K562 (cell line): Measurements from ENCODE around the gene MYADML2. TPM values are rescaled to one million over a fixed set of nuclear protein-coding genes. Genes with fewer than 3 reads are reported as not detected.

Source experiments
- BCL6 ChIP-seq: fragments of 250-450 bp; sonication (Bioruptor Pico); IDR thresholded peaks from 2 replicates; pipeline ENCODE4 v1.4.0; 2020
- BCOR ChIP-seq: fragments of 450-650 bp; IDR thresholded peaks from 2 replicates; pipeline ENCODE4 v1.6.1; 2016
- BMI1 ChIP-seq: fragments of 150-350 bp; IDR thresholded peaks from 2 replicates; pipeline ENCODE4 v1.6.1; 2014; ENCODE audit warnings: low read length
- CHD1 ChIP-seq: fragments of 200-600 bp; sonication (generic); IDR thresholded peaks from one replicate; pipeline ENCODE4 v1.6.1; 2012; ENCODE audit warnings: mild to moderate bottlenecking, moderate library complexity, low read length, inconsistent platforms
- GATAD2B ChIP-seq: fragments of 450-650 bp; IDR thresholded peaks from 2 replicates; pipeline ENCODE4 v1.6.1; 2017; ENCODE audit warnings: mild to moderate bottlenecking, borderline replicate concordance
- HDAC6 ChIP-seq: IDR thresholded peaks from 2 replicates; pipeline ENCODE4 v1.6.1; 2012; ENCODE audit warnings: low read depth, mild to moderate bottlenecking, control low read depth, inconsistent platforms, low read length, moderate library complexity
- HMG20A ChIP-seq: fragments of 450-650 bp; formaldehyde crosslinking; conservative IDR thresholded peaks from 2 replicates; pipeline ENCODE4 v1.4.0; 2020; ENCODE audit warnings: mild to moderate bottlenecking, mixed read lengths
- HMGN3 ChIP-seq: IDR thresholded peaks from 2 replicates; pipeline ENCODE4 v1.6.1; 2011; ENCODE audit warnings: borderline replicate concordance, low read depth, mild to moderate bottlenecking, mixed read lengths, low read length; ENCODE audit not compliant: insufficient read length; ENCODE audit errors: extremely low read depth
- IRF2 ChIP-seq: sonication (generic); formaldehyde crosslinking; IDR thresholded peaks from 2 replicates; pipeline ENCODE4 v1.8.1; 2022; ENCODE audit warnings: mild to moderate bottlenecking, missing genetic modification reagents
- MAX ChIP-seq: sonication (generic); formaldehyde crosslinking; IDR thresholded peaks from 2 replicates; pipeline ENCODE4 v1.9.0; 2022; ENCODE audit warnings: mild to moderate bottlenecking, missing genetic modification reagents
- MCM7 ChIP-seq, 2 experiments: fragments of 450-650 bp; IDR thresholded peaks; 2 replicates each; pipeline ENCODE4 v1.6.1; 2016 to 2018
- NCOA2 ChIP-seq, 2 experiments: fragments of 450-650 bp; IDR thresholded peaks; 2 replicates each; pipeline ENCODE4 v1.6.1; 2018; ENCODE audit warnings: mild to moderate bottlenecking in 2 of 2, moderate library complexity in 1 of 2; ENCODE audit not compliant: partially characterized antibody in 2 of 2
- NR2C1 ChIP-seq, 2 experiments: fragments of 450-650 bp; IDR thresholded peaks; 2 replicates each; pipeline ENCODE4 v1.6.1; 2017; ENCODE audit warnings: mild to moderate bottlenecking in 2 of 2, antibody characterized with exemption in 1 of 2, inconsistent platforms in 1 of 2, missing compliant biosample characterization in 1 of 2, missing genetic modification characterization in 1 of 2
- NR2C2 ChIP-seq, 2 experiments: fragments of 200-800 bp in 1 of 2; sonication (Bioruptor generic) in 1 of 2; sonication (generic) in 1 of 2; formaldehyde crosslinking in 1 of 2; IDR thresholded peaks; 2 replicates each; pipeline versions ENCODE4 v1.6.1 to v1.8.0; 2016 to 2022; ENCODE audit warnings: mild to moderate bottlenecking in 1 of 2, missing compliant biosample characterization in 1 of 2, missing genetic modification characterization in 1 of 2, missing genetic modification reagents in 1 of 2
- NR2F6 ChIP-seq: fragments of 450-650 bp; formaldehyde crosslinking; IDR thresholded peaks from 2 replicates; pipeline ENCODE4 v1.4.0; 2020; ENCODE audit warnings: mild to moderate bottlenecking
- NRF1 ChIP-seq, 2 experiments: fragments of 450-650 bp; IDR thresholded peaks in 1 of 2; conservative IDR thresholded peaks in 1 of 2; 2 replicates each; pipeline ENCODE4 v1.6.1; 2014; ENCODE audit warnings: mild to moderate bottlenecking in 2 of 2
- PHF8 ChIP-seq: fragments of 200-600 bp; sonication (generic); IDR thresholded peaks from 2 replicates; pipeline ENCODE4 v1.6.1; 2012; ENCODE audit warnings: mixed run types, mild to moderate bottlenecking, inconsistent platforms, low read length, moderate library complexity, borderline replicate concordance
- RB1 ChIP-seq: fragments of 450-650 bp; IDR thresholded peaks from 2 replicates; pipeline ENCODE4 v1.6.1; 2017; ENCODE audit warnings: low read depth, mild to moderate bottlenecking
- RBM15 ChIP-seq: fragments of 200-400 bp; formaldehyde crosslinking; IDR thresholded peaks from 2 replicates; pipeline ENCODE4 v1.6.1; 2018; ENCODE audit warnings: mild to moderate bottlenecking, low read length, moderate library complexity; ENCODE audit not compliant: insufficient read depth
- SMAD1 ChIP-seq: fragments of 150-350 bp; IDR thresholded peaks from 2 replicates; pipeline ENCODE4 v1.6.1; 2014; ENCODE audit warnings: low read length, low read depth; ENCODE audit not compliant: partially characterized antibody
- SMAD4 ChIP-seq: fragments of 250-450 bp; sonication (Bioruptor Pico); conservative IDR thresholded peaks from 2 replicates; pipeline ENCODE4 v1.8.0; 2021; ENCODE audit warnings: inconsistent platforms, mild to moderate bottlenecking, moderate library complexity
- TRIM24 ChIP-seq, 2 experiments: fragments of 450-650 bp; IDR thresholded peaks; 2 replicates each; pipeline ENCODE4 v1.6.1; 2016
- XRCC4 ChIP-seq: IDR thresholded peaks from one replicate; pipeline ENCODE4 v1.6.1; 2011; ENCODE audit not compliant: insufficient read depth, insufficient read length; ENCODE audit errors: extremely low read depth
- ZNF274 ChIP-seq: IDR thresholded peaks from 2 replicates; pipeline ENCODE4 v1.6.1; 2011; ENCODE audit warnings: low read depth, mild to moderate bottlenecking, low read length, moderate library complexity, borderline replicate concordance
- ZNF408 ChIP-seq: fragments of 250-450 bp; sonication (Bioruptor Pico); IDR thresholded peaks from 2 replicates; pipeline ENCODE4 v1.4.0; 2020; ENCODE audit warnings: low read depth, mild to moderate bottlenecking, moderate library complexity
- ZNF444 ChIP-seq: fragments of 250-450 bp; sonication (Bioruptor Pico); IDR thresholded peaks from 2 replicates; pipeline ENCODE4 v1.4.0; 2020; ENCODE audit warnings: mild to moderate bottlenecking, moderate library complexity
- ZNF76 ChIP-seq: fragments of 250-450 bp; sonication (Bioruptor Pico); IDR thresholded peaks from 2 replicates; pipeline ENCODE4 v1.4.0; 2020; ENCODE audit warnings: mild to moderate bottlenecking, moderate library complexity, borderline replicate concordance
- polyA plus RNA-seq, 8 experiments: library from polyadenylated mRNA; depleted of rRNA in 4 of 8; stranded (reverse) in 5 of 8; unstranded in 3 of 8; fragments of >200 nt; fragmentation: Nextera tagmentation in 2 of 8; fragmentation: Illumina TruSeq in 1 of 8; extraction: Ambion mirVana in 2 of 8; extraction: Trizol in 1 of 8; gene quantifications; 2 replicates each; pipeline versions ENCODE4 v1.2.1 to v1.2.3, GENCODE V29; 2011 to 2014; ENCODE audit warnings: inconsistent platforms in 1 of 8, missing spikeins in 1 of 8
- total RNA-seq, 7 experiments: library from RNA; depleted of rRNA in 6 of 7; stranded (reverse); fragments of >200 nt in 6 of 7; fragmentation: Illumina TruSeq in 2 of 7; extraction: Trizol in 2 of 7; gene quantifications; 2 replicates each; pipeline versions ENCODE4 v1.2.1 to v1.2.3, GENCODE V29; 2011 to 2021; ENCODE audit warnings: low replicate concordance in 1 of 7
- TF ChIP-seq, protein P1 (sequence below): IDR thresholded peaks from 2 replicates; pipeline ENCODE4 v1.6.1; 2011; ENCODE audit not compliant: insufficient read length; ENCODE audit errors: extremely low read depth
- TF ChIP-seq, protein P2 (sequence below): sonication (generic); formaldehyde crosslinking; IDR thresholded peaks from 2 replicates; pipeline ENCODE4 v1.8.0; 2022; ENCODE audit warnings: mild to moderate bottlenecking, missing genetic modification reagents

The MYADML2 gene
- total and polyA plus RNA-seq, 9 of the 15 experiments (the other 6 are each of a cell fraction or from before 2014, with no cell fraction given): not detected

DNA sequence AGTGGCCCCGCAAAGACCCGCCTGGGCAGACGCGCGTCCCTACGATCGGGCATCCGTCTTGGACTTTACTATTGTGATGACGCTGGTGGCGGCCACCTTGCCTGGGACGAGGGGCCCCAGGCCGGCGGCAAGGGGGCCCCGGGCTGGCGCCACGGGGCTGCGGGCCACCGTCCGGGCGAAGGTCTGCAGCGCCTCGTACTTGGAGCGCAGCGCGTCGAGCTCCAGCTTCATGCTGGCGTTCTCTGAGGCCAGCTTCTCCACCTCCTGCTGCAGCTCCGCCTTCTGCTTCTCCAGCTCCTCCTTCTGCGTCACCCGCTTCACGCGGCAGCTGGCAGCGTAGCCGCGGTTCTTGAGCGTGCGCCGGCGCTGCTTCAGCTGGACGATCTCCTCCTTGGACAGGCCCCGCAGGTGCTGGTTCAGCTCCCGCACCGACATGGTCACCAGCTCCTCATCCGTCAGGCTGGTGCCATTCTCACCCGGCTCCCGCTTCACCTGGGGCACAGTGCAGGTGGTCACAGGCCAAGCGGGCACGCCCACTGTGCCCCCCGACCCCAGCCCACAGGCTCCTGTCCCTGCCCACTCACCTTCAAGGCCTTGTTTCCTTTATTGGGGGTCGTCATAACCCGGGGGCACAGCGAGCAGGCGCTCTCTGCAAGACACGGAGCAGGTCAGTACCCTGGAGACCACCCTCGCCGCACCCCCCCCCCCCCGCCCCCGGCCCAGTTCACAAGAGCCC is 24.3 kb downstream of the MYADML2 start (continued):
- no peak for TF ChIP-seq ZNF408 (CRISPR knock-in tag)
- no peak for TF ChIP-seq PHF8
- TF ChIP-seq GATAD2B: no peak
- no peak for TF ChIP-seq BCL6 (CRISPR knock-in tag)
- no peak for TF ChIP-seq NR2C1 (IDR thresholded peaks at IDR 0.05)
- no peak for TF ChIP-seq NR2C1 (tag; IDR thresholded peaks at IDR 0.05)
- TF ChIP-seq ZNF76: no peak
- TF ChIP-seq NR2C2 (CRISPR knock-in tag; IDR thresholded peaks at IDR 0.05): no peak
- no peak for TF ChIP-seq NR2C2 (tag; IDR thresholded peaks at IDR 0.05)
- TF ChIP-seq HMG20A: no peak
- TF ChIP-seq, protein P1, sequence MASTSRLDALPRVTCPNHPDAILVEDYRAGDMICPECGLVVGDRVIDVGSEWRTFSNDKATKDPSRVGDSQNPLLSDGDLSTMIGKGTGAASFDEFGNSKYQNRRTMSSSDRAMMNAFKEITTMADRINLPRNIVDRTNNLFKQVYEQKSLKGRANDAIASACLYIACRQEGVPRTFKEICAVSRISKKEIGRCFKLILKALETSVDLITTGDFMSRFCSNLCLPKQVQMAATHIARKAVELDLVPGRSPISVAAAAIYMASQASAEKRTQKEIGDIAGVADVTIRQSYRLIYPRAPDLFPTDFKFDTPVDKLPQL: no peak
- no peak for TF ChIP-seq MCM7 (IDR thresholded peaks at IDR 0.05)
- no peak for TF ChIP-seq SMAD1
- no peak for TF ChIP-seq HDAC6
- no peak for TF ChIP-seq ZNF444
- peak; percentile 88 to 90 for TF ChIP-seq NRF1 (conservative IDR thresholded peaks at IDR 0.05 in 1 of 2, IDR thresholded peaks at IDR 0.05 in 1 of 2)
- peak; percentile 69 for TF ChIP-seq CHD1
- TF ChIP-seq, protein P2, sequence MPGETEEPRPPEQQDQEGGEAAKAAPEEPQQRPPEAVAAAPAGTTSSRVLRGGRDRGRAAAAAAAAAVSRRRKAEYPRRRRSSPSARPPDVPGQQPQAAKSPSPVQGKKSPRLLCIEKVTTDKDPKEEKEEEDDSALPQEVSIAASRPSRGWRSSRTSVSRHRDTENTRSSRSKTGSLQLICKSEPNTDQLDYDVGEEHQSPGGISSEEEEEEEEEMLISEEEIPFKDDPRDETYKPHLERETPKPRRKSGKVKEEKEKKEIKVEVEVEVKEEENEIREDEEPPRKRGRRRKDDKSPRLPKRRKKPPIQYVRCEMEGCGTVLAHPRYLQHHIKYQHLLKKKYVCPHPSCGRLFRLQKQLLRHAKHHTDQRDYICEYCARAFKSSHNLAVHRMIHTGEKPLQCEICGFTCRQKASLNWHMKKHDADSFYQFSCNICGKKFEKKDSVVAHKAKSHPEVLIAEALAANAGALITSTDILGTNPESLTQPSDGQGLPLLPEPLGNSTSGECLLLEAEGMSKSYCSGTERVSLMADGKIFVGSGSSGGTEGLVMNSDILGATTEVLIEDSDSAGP: no peak
- no peak for TF ChIP-seq RBM15
- TF ChIP-seq SMAD4 (CRISPR knock-in tag): peak; percentile 66
- TF ChIP-seq NCOA2 (IDR thresholded peaks at IDR 0.05; ENCODE audit: partially characterized antibody in 2 of 2): no peak
- TF ChIP-seq TRIM24 (IDR thresholded peaks at IDR 0.05): no peak
- TF ChIP-seq NR2F6 (CRISPR knock-in tag): no peak
- peak; percentile 61 for TF ChIP-seq HMGN3
- TF ChIP-seq MAX (CRISPR knock-in tag): no peak
- peak; percentile 56 for TF ChIP-seq RB1
- TF ChIP-seq ZNF274: no peak
- TF ChIP-seq BMI1: no peak
- TF ChIP-seq IRF2: no peak
- TF ChIP-seq BCOR: no peak
- TF ChIP-seq XRCC4: no peak
